ENCODE measurements around the gene CARM1. TPM values are rescaled to one million over a fixed set of nuclear protein-coding genes. Genes with fewer than 3 reads are reported as not detected.

The CARM1 gene
- total and polyA plus RNA-seq, 11 donors, result 22.4 to 39.5 (median 29.3) TPM

DNA sequence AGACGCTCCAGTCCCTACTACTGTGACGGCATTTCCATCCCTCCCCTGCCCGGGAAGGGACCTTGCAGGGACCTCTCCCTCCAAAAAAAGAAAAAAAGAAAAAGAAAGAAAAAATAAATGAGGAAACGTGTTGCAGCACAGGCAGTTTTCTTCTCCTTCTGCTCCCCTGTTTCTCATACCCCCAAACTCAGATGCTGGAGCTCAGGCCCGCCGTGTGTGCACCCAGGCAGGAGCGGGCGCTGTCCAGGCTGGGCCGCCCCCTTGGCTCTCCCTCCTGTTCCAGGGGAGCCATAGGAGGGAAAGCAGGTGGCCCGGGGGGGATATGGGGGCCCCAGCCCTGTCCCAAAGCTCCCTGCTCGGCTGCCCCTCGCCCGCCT is 51.3 kb downstream of the CARM1 start:
- DNase-seq (no peak), ATAC-seq (no peak)
- 89 to 92% (median 91%) methylated on average over 13 of the region's 13 CpGs for WGBS, 4 donors
- TF ChIP-seq POLR2A (IDR thresholded peaks at IDR 0.05), result no peak
- TF ChIP-seq, protein P1, sequence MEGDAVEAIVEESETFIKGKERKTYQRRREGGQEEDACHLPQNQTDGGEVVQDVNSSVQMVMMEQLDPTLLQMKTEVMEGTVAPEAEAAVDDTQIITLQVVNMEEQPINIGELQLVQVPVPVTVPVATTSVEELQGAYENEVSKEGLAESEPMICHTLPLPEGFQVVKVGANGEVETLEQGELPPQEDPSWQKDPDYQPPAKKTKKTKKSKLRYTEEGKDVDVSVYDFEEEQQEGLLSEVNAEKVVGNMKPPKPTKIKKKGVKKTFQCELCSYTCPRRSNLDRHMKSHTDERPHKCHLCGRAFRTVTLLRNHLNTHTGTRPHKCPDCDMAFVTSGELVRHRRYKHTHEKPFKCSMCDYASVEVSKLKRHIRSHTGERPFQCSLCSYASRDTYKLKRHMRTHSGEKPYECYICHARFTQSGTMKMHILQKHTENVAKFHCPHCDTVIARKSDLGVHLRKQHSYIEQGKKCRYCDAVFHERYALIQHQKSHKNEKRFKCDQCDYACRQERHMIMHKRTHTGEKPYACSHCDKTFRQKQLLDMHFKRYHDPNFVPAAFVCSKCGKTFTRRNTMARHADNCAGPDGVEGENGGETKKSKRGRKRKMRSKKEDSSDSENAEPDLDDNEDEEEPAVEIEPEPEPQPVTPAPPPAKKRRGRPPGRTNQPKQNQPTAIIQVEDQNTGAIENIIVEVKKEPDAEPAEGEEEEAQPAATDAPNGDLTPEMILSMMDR (IDR thresholded peaks at IDR 0.05), result no peak
- peaks cover 0 to 6% (median 4%) of the 10 kb centered on the region in 12 donors for H3K4me1 ChIP-seq
- intact Hi-C loops (cut with DNase I), result no loop called here
- H3K4me3 ChIP-seq, result no peak overlapping the region
- H3K36me3 ChIP-seq, result peaks cover 0 to 79% (median 68%) of the 10 kb centered on the region in 9 donors
- no peaks in the 10 kb centered on the region for H3K9me3 ChIP-seq
- H3K27me3 ChIP-seq, result no peaks in the 10 kb centered on the region
- no peak overlapping the region for H3K27ac ChIP-seq

DNA sequence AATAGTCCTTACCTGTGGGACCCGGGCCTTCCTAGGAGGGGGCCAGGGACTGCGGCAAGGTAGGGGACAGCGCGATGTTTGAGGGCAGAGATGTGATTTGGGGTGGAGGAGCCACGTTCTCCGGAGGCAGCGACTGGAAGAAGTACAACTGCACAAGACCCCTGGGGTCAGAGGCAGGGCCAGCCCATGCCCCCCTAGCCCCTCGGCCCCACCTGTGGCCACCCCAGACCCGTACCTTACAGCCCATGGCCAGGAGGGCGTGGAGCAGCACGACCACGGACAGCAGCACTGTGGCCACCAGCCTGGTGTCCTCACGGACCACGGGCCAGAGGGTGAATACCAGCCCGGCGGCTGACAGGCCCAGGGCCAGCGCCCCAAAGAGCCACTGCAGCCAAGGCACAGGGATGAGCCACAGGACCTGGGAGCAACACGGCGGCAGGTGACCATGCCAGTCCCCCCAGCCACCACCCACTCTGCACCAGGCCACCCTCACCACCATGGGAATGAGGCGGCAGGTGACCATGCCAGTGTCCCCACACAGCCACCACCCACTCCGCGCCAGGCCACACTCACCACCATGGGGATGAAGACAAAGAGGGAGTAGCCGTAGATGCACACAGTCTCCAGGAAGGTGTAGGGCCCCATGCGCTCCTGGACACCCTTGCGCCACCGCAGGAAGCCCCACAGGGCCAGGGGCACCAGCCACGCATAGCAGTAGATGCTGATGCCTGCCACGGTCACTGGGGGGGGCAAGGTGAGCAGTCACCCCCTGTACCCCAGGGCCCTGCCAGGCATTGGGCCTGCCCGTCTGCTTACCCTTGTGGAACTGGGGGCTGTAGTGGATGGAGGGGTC is 52.1 kb downstream of the CARM1 start:
- Histone ChIP-seq H3K36me3 (peaks cover 0 to 70% (median 61%) of the 10 kb centered on the region in 9 donors), H3K9me3 (no peaks in the 10 kb centered on the region), H3K4me3 (no peak overlapping the region), H3K27me3 (no peaks in the 10 kb centered on the region), H3K27ac (no peak overlapping the region), H3K4me1 (peaks cover 0 to 12% (median 8%) of the 10 kb centered on the region in 12 donors)
- no peak for ATAC-seq
- peak in 1 of 5 donors; percentile 66 for DNase-seq
- TF ChIP-seq, protein P1 (IDR thresholded peaks at IDR 0.05), result no peak
- TF ChIP-seq POLR2A (IDR thresholded peaks at IDR 0.05), result no peak
- 87 to 93% (median 93%) methylated on average over 22 to 29 of the region's 29 CpGs for WGBS, 4 donors
- intact Hi-C loops (cut with DNase I), result no loop called here

- Histone ChIP-seq H3K27ac (no peak overlapping the region), H3K36me3 (peaks cover 0 to 59% (median 49%) of the 10 kb centered on the region in 9 donors), H3K4me3 (no peak overlapping the region), H3K4me1 (peaks cover 0 to 19% (median 11%) of the 10 kb centered on the region in 12 donors), H3K9me3 (no peaks in the 10 kb centered on the region), H3K27me3 (no peaks in the 10 kb centered on the region)
- ATAC-seq (no peak), DNase-seq (no peak)
- no peak for TF ChIP-seq POLR2A (IDR thresholded peaks at IDR 0.05)
- TF ChIP-seq, protein P1 (IDR thresholded peaks at IDR 0.05), result no peak
- 84 to 90% (median 85%) methylated on average over 13 of the region's 13 CpGs for WGBS, 4 donors
- intact Hi-C loops (cut with DNase I), result no loop called here
These were observed 53.2 kb downstream of the CARM1 start for GRCh38 chr19:10924597-10924996.

DNA sequence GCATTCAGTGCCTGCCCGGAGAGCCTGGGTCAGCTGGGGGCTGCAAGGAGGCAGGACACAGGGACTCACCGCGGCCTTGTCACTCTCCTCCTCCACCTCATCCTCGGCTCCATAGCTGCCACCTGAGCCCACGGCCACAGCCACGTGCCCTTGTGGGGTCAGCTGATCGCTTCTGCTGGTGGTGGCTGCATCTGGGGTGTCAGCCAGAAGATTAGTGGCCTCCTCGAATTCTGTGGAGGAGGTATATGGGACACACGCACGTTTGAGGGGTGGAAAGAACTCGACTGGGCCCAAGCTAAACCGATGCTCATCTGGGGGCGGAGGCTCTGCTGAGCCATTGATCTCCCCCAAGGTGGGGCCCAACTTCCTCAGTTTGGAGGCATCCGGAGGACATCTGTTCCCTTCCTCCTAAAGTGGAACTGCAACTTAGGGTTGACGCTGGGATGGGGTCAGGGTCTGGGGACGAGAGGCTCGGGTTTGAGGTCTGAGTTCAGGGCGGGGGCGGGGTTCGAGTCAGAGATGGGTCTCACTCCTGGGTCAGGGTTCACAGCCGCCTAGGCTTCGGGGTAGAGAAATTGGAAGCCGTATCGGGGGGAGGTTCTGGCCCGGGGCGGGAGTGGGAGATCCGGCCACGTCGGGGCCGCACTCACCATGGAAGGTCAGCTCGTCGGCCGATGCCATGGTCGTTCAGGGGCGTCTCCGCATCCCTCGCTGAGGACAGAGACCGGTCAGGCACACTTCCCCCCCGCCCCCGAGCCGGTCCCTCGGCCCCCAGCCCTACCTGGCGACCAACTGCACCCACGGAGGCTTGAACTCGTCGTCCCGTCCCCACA is 56.6 kb downstream of the CARM1 start:
- Histone ChIP-seq H3K9me3 (no peaks in the 10 kb centered on the region), H3K4me1 (peaks cover 3 to 32% (median 18%) of the 10 kb centered on the region in 12 donors), H3K36me3 (peaks cover 0 to 47% (median 35%) of the 10 kb centered on the region in 9 donors), H3K4me3 (peak overlapping the region; percentile 72 to 100 (median 96)), H3K27ac (peak overlapping the region; percentile 26 to 92 (median 84)), H3K27me3 (no peaks in the 10 kb centered on the region)
- whole genome bisulfite sequencing, 4 donors, result 9 to 15% (median 11%) methylated on average over 26 to 47 of the region's 47 CpGs
- TF ChIP-seq POLR2A (IDR thresholded peaks at IDR 0.05), result no peak
- TF ChIP-seq, protein P1 (IDR thresholded peaks at IDR 0.05), result no peak
- DNase-seq, result no peak
- ATAC-seq, result peak in 3 of 4 donors; percentile 0 to 3 (median 1)
- intact Hi-C loops (cut with DNase I), result loop anchor here in 7 of 10 donors (2.0 to 5.0 kb wide), 4 partner anchors 51 to 57 kb away; partner anchors contain the start of gene CARM1 (in 2 of the 7)
